Pons (tissue), 1 donor: Measurements from ENCODE around the gene GOLGA7B.
A peak's percentile ranks its signal among the peaks of the same experiment; 100 is the strongest.

Source experiments
- DNase-seq: peaks from one replicate; pipeline ENCODE4 v3.0.0-alpha.2; 2016; ENCODE audit warnings: low spot score

GOLGA7B gene

GRCh38 chr10:97895915-97896314, 46.3 kb downstream of the GOLGA7B start:
- DNase-seq = no peak

- no peak for DNase-seq
Observed at GRCh38 chr10:97896756-97897358, 47.2 kb downstream of the GOLGA7B start.

- no peak for DNase-seq
Observed at GRCh38 chr10:97898429-97898828, 48.8 kb downstream of the GOLGA7B start.

- DNase-seq = no peak
Observed at GRCh38 chr10:97901381-97901780, 51.7 kb downstream of the GOLGA7B start.

GRCh38 chr10:97903128-97904017, 53.7 kb downstream of the GOLGA7B start:
- no peak for DNase-seq

DNA sequence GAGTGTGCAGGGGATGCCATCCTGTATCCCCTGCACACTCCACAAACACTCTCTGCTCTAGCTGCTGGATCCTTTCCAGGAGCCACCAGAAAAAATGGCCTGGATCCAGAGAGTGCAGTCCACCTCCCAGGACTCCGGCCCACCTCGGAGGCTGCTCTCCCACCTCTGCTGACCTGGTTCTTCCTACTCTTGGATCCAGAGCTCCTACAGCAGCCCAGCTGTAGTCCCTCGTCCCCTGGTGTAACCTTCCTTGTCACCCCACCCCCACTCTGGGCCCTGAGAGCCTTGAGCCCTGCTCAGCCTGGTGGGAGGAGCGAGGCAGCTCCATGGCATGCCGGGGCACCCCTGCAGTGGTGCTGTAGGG, 54.4 kb downstream of the GOLGA7B start:
- DNase-seq = no peak

- DNase-seq = no peak
Observed at GRCh38 chr10:97904576-97904975, 54.9 kb downstream of the GOLGA7B start.

DNA sequence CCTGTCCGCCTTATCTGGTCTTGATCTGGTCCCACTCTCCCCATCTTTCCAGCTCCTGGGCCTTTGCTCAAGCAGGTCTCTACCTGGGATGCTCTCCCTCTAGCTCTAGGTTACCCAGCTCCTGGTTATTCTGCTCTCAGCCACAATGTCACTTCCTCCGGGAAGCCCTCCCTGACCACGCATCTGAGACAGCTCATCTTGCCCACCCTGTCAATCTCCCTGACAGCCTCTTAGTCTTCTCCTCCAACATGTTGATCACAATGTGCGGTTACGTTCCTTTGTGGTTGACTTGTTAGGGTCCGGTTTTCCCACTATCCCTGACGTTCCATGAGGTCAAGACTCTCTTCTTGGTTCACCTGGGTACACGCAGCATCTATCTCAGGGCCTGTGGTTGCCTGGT, 55.6 kb downstream of the GOLGA7B start:
- DNase-seq = no peak

GRCh38 chr10:97907211-97907610, 57.6 kb downstream of the GOLGA7B start:
- no peak for DNase-seq

- DNase-seq = no peak
Observed at GRCh38 chr10:97907830-97908229, 58.2 kb downstream of the GOLGA7B start.

- no peak for DNase-seq
Observed at GRCh38 chr10:97910661-97911060, 61.0 kb downstream of the GOLGA7B start.

- DNase-seq = no peak
Observed at GRCh38 chr10:97911217-97911616, 61.6 kb downstream of the GOLGA7B start.

DNA sequence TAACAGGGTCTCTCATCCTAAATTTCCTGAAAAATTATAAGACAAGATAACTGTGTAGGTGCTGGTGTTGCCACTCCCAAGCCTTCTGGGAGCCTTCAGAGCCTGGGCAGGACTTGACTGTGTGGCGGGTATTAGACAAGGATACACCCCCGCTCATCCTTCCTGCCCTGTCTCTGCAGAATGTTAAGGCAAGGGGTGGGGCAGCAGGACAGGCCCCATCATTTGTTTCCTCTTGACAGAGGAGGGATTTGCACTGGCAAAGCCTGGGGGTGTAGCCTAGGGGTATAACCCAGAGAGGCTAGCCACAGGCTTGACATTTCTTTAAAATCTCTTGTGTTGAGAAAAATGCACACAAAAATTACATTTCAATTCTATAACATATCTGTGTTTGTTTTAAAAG, 63.5 kb downstream of the GOLGA7B start:
- no peak for DNase-seq

- no peak for DNase-seq
Observed at GRCh38 chr10:97913614-97914013, 64.0 kb downstream of the GOLGA7B start.

DNA sequence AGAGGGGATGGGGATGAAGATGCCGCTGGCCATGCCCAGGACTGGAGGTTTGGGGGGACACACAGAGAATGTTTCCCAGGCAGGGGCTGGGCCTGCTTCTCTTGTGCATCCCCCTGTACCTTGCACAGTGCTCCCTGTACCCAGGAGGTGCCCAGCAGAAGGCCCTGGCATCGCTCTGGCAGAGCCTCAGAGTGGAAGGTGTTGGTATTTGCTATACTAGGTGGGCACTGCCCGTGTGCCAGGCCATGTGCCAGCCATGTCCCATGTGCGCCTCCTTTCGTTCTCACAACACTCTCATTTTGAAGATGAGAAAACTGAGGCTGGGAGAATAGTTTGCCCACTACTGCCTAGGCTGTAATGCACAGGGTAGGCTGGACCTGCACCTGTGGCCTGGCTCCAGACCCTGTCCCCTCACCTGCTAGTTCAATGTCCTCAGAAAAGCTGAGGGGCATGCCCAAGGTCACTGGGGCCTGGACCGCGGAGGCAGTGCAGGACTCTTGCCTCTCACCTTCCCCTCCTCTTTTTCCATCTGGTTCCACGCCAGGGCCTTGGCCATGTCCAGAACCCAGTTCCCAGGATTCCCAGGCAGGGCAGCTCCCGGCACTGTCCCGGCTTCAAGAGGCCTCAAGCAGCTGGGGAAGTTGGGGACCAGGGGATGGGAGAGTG, 64.7 kb downstream of the GOLGA7B start:
- DNase-seq = no peak

DNA sequence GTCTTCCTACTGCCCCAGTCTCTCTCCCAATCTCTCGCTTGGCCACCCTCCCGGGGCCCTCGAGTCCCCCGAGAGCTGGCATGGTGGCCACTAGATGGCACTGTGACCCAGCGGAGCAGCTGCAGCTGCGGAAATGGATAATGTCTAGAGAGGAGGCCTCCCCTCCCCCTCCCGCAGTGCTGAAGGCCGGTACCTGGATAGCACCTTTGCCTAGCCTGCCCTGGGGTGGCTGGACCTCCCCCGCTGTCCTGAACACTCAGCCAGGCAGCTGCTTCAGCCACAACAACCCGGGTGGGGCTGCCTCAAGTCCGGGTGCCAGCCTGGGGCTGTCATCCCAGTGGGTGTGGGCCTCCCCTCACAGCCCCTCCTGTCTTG, 65.2 kb downstream of the GOLGA7B start:
- peak; percentile 76 for DNase-seq

- DNase-seq = peak; percentile 91
Observed at GRCh38 chr10:97915346-97916131, 65.9 kb downstream of the GOLGA7B start.

DNA sequence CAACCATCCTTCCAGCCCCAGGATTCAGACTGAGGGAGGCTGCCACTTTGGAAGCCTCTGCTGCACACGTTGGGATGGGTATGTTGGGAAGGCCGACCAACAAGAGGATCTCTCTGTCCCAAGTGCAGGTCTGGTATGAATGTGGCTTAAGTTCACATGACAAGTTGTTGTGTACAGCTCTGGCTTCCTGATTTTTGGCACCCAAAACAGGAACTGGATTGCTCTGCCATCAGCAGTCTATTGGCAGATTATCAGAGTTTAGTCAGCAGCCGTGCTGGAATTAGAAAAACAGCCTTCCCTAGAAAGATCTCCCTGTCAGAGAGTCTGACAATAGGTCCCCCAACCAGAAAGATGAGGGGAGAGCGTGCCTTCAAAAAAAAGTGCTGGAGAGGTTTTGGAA, 66.9 kb downstream of the GOLGA7B start:
- DNase-seq = peak; percentile 92

DNA sequence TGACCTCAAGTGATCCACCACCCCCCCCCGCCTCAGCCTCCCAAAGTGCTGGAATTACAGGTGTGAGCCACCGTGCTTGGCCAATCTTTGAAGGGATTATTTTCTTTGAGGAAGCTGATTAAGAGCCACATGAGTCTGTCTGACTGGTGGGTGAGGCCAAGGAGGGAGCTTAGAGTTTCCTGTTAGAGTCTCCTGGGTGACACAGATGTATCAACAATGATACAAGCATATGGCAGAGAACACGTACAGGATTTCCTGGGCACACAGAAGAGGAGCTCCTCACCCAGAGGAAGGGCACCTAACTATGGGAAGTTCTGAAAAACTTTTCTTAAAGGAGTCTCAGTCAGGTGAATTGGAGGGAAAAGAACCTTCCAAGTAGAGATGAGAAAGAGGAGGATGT, 69.4 kb downstream of the GOLGA7B start:
- no peak for DNase-seq

- DNase-seq = no peak
Observed at GRCh38 chr10:97920865-97921264, 71.2 kb downstream of the GOLGA7B start.
